Stimulated activated CD4-positive, alpha-beta T cell treated with anti-CD3 and anti-CD28 coated beads, Interleukin-2, amount 100 ng/mL, for 4 hours (primary cell): ENCODE measurements around the gene FZD7.

Source experiments
- DNase-seq: peaks from one replicate; pipeline ENCODE4 v3.0.0-alpha.2; 2020; ENCODE audit warnings: low read depth

FZD7 gene

GRCh38 chr2:202037086-202037485 lies 3.4 kb downstream of the FZD7 start:
- no peak for DNase-seq

DNA sequence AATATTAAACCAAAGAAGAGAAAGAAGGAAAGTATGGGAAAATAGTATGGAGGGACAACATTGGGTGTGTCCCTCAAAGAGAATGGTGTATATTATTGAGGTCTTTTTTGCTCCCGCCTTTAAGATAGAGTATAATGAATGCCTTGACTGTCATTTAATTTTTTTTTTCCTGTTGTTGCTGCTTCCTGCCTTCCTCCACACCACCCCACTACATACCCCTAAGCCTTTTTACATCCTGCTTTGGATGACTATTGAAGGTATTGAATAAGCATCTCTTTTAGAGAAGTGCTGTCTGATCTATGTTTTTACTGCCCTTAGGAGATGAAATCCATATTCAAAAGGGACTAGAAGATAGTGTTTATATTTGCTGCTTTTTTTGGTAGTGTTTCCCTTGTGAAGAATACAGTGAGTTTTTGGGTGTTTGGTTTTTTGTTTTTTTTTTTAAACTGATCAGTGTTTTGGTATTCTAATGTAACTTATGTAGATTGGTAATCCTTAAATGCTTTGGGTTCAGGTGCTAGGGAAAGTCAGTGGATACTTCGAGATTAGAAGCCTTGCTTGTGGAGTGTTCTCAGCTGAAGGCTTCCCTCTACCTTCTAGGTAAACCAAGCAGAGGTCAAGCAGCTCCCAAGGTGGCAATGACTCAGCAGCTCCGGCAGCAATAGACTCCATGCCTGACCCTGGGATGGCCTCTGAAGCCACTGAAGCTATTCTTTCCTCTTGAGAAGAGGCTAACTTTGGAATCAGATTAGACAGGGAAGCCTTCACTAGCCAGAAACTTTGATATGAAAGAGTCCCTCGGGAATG lies 5.0 kb downstream of the FZD7 start:
- DNase-seq = no peak

GRCh38 chr2:202039278-202040078 lies 5.8 kb downstream of the FZD7 start:
- DNase-seq = no peak

DNA sequence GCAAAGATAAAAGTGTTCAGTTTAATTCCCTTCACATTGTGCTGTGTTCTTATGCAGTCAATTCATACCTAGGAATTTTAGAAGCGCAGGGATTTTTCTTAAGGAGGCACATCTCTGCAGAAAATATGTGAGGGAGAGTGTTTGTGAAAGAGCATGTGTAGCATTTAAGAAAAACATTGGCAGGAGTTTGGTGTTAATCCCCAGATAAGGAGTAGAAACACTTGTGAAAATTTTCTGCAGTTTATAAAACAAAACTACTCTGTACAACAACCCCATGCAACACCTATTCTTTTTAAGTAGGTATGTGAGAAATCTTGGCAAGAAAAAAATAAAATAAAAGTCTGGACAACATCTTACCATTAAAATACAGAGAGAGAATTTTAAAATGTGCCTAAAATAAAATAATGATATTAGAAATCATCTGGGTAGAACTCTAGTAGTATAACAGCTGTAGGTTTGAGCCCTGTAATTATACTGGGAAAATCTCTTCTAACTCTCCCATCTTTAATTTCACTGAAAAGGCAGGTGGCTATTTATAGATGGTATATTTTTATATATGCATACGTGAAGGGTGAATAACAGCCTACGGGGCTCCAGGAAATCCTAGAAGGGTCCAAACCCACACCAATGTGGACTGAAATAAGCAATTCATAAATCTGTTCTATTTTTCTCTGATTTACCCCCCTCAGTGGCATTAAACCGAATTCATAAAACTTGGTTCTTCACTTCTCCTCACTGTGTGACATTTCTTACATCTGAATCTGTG lies 6.6 kb downstream of the FZD7 start:
- no peak for DNase-seq

DNA sequence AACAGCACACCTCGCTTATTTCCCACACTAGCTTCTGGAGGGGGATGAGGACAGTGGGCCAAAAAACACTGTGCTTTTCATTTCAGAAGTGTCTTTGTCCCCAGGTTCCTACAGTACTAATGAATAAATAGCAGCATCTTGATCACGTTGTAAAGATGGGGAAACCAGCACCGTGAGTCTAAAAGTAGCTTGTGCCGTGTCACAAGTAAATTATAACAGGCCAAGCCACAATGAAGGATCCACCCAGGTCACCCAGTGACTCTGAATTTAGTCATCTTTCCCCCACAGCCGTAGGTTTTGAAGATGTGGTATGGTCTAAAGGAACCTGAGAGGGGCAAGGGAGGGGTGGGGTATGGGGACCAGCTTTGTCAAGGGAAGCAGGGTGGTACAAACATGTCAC lies 8.8 kb downstream of the FZD7 start:
- no peak for DNase-seq

DNA sequence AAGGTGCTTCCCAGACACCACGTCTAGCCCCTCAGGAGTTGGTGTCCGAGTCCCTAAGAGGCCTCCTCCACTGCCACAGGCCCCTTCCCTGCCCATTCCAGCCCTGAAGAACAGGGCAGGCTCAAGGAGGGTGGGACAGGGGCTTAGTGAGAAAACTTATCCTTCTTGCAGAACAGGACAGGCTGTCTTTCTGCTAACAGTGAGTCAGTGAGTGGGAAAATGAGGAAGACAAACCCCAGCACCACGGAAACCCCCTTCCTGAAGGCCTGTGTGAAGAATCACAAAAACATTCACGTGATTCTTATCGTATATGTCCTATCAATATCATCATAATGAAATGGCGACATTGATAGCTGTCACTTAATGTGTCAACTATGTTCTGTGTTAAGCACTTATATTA lies 9.8 kb downstream of the FZD7 start:
- no peak for DNase-seq

GRCh38 chr2:202044777-202045176 lies 11.1 kb downstream of the FZD7 start:
- DNase-seq = no peak

DNA sequence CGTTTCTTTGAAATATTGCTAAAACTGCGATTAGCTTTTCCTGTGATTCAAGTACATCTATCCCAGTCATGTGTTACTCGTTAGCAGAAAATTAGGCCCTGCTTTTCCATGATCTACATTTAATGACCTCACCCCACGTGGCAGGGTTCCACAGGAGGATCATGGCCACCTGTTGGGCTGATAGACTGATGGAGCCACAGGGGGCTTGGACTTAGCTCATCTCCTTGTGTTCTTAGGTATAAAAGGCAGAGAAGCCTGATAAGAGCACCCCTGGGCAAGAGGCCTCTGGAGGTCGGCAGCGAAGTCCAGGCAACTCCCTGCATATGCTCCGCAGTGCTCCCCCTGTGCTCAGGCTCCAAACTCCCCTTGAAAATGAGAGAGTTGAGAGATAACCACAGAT lies 12.9 kb downstream of the FZD7 start:
- DNase-seq = no peak

DNA sequence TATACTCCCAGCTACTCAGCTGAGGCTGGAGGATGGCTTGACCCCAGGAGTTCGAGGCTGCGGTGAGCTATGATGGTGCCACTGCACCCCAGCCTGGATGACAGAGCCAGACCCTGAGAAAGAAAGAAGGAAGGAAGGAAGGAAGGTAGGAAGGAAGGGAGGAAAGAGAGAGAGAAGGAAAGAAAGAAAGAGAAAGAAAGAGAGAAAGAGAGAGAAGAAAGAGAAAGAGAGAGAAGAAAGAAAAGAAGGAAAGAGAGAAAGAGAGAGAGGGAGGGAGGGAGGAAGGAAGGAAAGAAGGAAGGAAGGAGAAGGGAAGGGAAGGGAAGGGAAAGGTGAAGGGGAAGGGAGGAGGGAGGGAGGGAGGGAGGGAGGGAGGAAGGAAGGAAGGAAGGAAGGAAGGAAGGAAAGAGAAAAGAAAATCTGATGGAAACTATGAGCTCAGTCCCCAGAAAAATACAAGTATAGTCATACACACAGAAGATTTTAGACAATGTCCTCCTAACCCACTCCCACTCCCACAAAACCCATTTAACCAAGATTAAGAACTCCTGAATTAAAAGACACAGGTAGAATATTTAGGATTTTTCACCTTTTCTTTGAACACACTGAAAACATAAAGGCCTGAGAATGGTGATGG lies 15.6 kb downstream of the FZD7 start:
- DNase-seq = no peak

GRCh38 chr2:202049840-202050239 lies 16.2 kb downstream of the FZD7 start:
- no peak for DNase-seq

GRCh38 chr2:202050652-202051051 lies 17.0 kb downstream of the FZD7 start:
- no peak for DNase-seq

- no peak for DNase-seq
Observed at GRCh38 chr2:202051499-202052161, 18.0 kb downstream of the FZD7 start.

DNA sequence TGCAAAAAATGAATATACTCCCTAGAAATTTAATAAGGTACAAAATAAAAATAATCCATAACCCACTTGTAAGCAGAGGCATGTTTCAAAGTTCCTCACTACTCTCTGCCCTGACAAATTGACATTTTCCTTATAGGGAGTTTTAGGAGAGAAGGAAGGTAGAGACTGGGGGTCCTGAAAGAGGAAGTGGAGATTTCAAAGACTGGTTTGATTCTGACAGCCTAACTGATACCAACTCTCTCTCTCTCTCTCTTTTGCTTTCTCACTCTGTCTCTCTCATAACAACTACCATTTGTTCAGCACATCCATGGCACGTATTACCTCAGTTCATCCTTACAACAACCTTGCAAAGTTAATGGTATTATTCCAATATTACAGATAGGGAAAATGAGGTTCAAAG lies 18.6 kb downstream of the FZD7 start:
- DNase-seq = no peak

DNA sequence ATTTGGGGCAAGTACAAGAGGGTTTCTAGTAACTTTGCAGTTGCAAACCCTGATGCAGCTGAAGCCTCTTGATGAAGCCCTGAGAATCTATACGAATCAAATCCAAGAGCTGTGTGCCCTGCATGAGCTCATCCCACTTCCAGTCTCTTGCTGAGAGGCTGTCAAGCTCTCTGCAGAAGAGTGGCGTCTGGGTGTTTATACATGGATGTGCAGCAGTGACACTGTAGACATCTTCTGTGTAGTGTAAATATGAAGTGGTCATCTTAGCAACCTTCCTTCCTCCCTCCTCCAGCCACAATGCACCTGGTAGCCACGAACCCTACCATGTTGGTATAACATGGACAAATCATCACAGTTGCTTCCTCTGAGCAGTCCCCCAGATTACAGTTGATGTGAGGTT lies 21.0 kb downstream of the FZD7 start:
- no peak for DNase-seq

DNA sequence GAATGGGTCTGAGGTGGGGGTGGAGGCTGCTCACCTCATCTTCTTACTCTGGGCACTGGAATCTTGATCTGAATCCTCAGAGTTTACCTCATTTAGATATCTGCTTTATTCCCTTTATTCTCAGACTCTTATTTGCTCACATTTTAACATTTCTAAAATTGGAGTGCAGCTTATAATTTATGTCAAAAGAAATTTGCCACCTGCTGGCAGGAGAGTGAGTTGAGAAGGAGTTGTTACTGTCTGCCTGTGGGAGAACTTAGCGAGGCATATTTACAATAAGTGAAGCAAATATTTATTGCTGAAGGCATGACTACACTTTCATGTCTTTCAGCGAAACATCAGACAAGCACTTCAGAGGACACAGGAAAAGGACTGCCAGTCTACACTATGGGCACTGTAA lies 23.0 kb downstream of the FZD7 start:
- DNase-seq = no peak

GRCh38 chr2:202060218-202060617 lies 26.6 kb downstream of the FZD7 start:
- DNase-seq = no peak

DNA sequence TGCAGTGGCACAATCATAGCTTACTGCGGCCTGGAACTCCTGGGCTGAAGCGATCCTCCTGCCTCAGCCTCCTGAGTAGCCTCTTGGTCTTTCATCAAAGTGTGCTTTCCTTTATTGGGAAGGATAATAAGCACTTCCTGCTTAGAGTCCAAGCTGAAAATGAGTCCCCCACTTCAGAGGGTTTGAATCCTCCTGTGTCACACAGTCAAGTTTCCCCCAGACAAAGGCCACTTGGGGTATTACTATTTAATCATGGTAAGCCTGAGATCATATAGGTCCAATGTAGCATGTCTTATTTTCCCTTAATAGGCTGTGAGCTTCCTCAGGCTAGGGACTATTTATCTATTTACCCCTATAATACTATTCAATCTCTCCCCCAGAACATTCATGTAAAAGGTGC lies 28.0 kb downstream of the FZD7 start:
- no peak for DNase-seq

GRCh38 chr2:202064171-202064880 lies 30.7 kb downstream of the FZD7 start:
- DNase-seq = no peak

DNA sequence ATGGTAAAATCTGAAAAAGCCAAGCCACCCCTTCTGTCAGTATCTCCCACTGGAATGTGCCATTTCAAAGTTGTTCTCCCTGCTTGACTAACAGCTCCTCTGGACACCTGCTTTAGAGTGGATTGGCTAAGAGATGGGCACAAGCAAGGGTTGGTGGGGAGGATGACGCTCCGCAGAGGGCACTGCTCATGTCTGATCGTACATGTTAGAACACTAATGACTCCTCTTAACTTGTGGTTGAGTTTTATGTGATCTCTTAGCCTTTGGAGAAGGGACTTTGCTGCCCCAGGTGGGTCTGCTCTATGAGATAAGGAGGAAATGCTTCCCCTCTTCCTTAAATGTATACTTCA lies 31.2 kb downstream of the FZD7 start:
- DNase-seq = no peak

DNA sequence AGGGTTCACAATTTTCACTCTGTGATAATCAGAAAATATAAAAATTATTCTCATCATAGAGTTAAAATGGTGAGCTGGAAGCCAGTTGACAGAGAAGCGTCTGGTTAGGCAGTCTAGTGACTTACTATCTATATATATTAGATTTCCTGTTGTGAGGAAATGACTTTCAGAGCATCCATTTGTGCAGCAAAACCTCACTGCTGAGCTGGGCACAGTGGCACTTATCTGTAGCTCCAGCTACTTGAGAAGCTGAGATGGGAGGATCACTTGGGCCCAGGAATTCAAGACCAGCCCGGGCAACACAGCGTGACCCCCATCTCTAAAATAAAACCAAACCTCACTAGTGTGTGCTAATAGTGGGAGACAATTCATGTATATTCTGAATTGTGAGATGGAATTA lies 32.2 kb downstream of the FZD7 start:
- DNase-seq = no peak

- DNase-seq = no peak
Observed at GRCh38 chr2:202066875-202067274, 33.2 kb downstream of the FZD7 start.
